SKM-1 treated with dmso at 0.1 percent for 144 hours (cell line): ENCODE measurements around the gene TBC1D5.
"Not testable (repeated sequence)": the region's sequence is repeated elsewhere in the genome, so short reads cannot be mapped to it uniquely, and the experiment has no call there.

ENCODE experiments used
- DNase-seq: peaks from one replicate; lab custom pipeline; 2025; ENCODE audit not compliant: unreplicated experiment; lab: John Stamatoyannopoulos, UW

Gene TBC1D5

DNA sequence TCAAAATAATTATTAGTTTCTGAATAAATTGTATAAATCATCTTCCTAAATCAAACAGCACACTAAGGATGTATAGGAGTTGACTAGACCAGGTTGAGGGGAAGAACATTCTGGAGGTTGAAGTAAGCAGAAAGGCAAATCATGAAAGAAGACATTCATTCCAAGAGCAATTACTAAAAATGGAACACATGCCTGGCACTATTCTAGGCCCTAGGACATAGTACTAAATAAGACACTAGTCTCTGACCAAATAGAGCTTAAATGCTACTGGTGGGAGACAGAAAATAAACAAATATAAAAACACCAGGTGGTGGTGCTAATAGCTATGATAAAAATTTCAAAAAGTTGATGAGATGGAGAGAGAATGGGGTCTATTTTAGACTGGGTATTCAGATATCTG lies 190.1 kb downstream of the TBC1D5 start:
- no peak for DNase-seq

DNA sequence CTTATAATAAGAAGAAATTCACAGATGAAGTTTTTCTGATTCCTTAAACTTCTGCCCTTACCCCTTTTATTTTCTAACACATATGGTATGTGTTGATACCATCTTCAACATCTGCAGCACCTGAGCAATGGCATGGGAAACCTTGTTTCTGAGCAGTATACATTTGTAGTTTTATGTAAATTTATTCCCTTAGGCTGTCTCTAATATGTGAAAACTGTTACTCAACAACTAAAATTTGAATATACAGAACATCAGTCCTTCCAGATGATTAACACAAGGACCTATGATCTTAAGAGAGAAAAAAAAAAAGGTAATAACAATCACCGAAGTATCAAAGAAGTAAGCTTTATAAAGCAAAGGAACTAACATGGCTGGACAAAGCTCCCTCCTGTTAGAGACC lies 190.5 kb downstream of the TBC1D5 start:
- no peak for DNase-seq

- no peak for DNase-seq
These were observed 191.1 kb downstream of the TBC1D5 start for GRCh38 chr3:17551333-17551732.

DNA sequence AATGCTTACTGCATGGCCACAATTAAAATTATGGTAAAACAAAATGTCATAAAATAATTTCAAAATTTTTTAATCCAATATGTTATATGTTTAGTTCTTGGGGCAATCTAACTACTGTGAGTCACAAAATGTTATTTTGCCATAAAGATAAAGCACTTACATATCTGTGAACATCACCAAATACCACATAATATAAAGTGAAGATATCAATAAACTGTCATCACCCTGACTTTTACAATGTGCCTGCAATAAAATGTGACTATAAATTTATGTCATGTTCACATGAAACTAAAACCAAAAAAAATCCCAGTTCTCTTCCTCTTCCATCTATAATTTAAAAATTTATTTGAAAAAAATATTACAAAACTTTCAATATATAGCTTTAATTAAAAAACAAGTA lies 191.8 kb downstream of the TBC1D5 start:
- no peak for DNase-seq

DNA sequence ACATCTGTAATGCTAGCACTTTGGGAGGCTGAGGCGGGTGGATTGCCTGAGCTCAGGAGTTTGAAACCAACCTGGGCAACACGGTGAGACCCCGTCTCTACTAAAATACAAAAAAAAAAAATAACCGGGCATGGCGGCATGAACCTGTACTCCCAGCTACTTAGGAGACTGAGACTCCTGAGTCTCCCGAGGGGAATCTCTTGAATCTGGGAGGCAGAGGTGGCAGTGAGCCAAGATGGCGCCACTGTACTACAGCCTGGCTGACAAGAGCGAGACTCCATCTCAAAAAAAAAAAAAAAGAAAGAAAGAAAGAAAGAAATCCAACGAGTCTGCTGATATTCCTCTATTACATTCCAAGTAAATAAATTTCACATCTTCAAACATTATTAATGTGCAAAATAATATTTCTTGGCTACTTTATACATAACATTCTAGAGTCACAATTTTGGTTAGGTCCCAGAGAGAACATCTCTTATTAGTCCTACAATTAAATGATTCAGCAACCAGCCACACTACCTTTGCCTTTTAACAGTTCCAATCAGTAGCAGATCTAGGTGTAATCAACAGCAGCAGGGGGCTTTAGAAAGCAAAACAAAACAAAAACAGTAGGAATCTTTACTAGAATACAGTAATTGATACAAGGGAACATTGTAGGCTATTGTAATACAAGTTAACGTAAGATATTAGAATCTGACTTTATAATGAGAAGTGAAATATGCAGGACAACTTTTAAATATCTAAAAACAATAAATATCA lies 195.8 kb downstream of the TBC1D5 start:
- no peak for DNase-seq

DNA sequence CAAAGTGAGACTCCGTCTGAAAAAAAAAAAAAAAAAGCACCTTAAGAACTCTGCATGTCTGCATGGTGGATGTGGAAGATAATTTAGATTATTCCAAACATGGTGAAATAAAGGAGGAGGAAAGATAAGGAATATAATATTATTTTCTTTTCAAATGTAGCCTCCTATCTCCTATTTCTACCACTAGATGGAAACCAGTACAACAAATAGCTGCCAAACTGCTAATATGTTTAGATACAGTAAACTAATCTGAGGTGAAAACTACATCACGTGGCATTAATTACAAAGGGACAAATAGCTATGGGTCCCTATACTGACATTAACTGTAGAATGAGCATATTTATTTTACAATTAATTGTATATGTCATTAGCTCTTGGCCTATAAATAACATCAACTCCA lies 197.8 kb downstream of the TBC1D5 start:
- DNase-seq: no peak

DNA sequence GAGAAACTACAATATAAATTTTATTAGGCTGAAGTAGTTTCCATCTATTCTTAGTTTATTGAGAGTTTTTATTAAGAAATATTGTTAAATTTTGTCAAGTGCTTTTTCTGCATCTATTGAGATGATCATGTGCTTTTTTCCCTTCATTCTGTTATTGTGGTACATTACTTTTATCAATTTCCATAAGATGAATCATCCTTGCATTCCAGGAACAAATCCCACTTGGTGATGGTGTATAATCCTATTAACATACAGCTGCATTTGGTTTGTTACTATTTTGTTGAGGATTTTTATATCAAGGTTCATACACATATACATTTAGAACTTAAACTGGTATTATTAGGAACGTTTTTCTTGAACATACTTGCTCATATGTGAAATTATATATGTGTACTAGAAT lies 199.8 kb downstream of the TBC1D5 start:
- no peak for DNase-seq

DNA sequence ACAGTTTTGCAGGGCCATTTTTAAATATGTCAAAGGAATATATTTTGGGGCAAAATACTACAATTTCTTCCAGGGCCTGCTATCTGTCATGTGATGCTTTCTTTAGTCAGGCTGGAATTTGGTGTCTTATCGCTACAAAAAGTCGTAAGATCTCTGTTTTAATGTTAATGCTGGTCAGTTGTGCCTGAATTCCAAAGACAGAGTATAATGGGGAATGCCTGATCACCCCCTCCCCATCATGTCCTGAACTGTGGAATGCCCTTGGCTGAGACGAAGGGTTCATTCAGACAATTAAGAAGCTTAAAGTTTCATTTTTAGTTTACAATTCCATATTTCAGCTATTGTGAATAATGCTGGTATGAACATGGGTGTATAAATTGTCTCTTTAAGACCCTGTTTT lies 203.0 kb downstream of the TBC1D5 start:
- DNase-seq: no peak

DNA sequence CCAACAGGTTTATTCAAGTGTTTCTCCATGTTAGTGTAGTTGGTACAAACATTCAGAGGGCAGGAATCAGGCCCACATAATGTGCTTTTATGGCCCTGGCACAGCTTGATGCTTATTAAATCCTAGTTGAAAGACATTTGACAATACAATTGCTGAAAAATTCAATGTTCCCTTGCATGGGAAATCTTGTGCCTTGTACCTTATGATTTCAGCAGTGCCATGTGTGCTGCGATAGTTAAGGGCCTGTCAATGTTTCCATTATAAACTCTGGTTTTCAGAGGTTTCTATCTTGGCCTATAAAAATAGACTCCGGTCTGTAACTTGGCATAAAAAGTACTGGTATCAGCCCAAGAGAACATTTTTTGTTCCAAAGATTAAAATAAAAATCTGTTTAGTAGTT lies 207.2 kb downstream of the TBC1D5 start:
- DNase-seq: no peak

- DNase-seq: not testable (repeated sequence)
These were observed 210.0 kb downstream of the TBC1D5 start for GRCh38 chr3:17532446-17532845.

GRCh38 chr3:17529677-17530076 lies 212.8 kb downstream of the TBC1D5 start:
- no peak for DNase-seq

DNA sequence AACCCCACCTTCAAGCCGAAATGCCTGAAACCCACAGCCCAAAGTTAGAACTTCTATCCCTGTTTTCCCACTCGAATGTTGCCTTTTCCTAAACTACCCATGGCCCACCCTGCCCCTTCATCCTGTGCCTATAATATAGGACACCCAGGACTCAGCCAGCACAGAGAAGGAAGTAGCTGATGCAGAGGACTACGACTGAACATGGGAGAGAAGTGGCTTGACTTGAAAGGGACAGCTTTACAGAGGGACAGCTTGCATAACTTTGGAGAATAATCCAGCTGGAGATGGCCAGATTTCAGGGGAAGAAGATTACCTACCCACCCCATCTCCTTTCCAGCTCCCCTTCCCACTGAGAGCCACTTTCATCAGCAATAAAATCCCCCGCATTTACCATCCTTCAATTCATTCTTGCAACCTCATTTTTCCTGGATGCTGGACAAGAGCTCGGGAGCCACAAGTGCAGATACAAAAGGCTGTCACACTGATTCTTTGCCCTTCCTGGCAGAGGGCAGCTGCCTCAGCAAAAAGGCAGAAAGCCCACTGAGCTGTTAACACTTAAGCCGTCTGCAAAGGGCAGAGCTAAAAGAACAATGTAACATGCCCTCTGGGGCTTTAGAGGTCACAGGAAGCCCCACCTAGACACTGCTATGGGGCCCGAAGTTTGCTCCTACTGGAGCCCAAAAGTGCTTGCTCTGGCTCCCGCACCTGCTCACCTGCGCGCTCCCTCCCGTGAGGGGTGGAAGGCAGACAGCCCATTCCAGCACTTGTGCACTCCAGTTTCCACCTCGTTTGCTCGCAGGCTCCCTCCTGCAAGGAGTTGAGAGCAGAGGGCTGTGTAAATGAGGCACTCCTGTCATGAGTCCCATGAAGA lies 224.0 kb downstream of the TBC1D5 start:
- no peak for DNase-seq

DNA sequence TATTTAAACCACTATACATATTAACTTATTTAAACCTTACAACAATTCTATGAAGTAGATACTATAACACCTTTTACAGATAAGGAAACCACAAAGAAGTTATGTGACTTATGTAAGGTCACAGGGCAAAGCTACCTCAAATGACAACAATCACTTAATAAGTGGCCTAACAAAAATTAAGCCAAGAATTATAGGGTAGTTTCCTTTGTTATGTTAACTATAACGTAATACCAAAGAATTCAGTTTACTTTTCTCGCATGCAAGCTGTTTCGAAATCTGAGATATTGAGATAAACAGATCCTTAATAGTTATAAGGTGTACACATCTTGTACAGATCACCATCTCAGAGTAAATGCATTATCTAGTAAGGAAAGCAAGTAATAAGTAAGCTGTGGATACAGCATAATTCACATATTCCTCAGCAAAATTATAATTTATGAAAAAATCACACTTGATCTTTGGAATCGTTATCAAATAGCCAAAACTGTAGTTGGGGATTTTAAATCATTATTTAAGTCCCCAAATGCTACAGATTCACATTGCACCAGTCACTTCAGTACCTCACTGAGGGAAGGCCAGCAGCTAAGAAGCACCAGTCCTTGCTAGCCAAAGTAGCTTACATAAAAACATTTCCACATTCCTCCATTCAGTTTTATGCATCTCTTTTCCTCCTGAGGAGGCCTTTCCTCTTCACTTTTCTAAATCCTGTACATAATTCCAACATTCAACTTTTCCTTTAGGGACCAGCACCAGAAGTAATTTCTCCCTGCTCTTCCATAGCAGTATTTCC lies 226.8 kb downstream of the TBC1D5 start:
- no peak for DNase-seq

DNA sequence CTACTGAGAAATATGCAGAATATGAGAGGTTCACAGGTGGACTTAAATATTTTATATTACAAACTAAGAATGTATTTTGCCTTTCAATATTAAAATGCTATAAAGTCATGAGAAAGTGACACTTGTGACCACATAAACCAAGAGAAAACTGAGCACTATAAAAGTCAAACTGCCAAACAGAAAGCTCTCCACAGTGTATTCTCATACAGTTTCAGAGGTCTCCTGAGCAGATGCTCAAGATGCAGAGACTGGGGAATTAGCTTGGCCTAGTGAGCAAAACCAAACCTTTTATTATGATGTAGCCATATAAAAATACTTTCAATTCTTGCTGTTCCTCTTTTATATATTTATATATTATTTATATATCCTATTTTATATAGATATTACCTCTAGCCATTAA lies 227.8 kb downstream of the TBC1D5 start:
- no peak for DNase-seq

DNA sequence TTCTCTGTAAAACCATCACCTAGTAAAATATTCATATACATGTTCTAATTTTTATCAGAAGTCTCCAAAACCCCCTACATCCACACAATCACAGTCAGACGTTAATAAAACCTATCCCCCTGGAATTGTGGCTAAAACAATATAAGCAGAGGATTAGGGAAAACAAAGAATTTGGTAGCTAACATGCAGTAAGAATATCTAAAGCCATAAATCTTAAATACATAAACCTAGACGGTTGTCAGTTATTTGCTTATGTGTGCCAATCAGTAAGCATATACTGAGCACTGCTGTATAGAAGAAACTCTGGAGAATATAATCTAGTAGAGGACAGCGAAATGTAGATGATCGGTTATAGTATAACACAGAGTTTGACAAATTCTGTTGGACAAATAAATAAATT lies 232.2 kb downstream of the TBC1D5 start:
- no peak for DNase-seq

DNA sequence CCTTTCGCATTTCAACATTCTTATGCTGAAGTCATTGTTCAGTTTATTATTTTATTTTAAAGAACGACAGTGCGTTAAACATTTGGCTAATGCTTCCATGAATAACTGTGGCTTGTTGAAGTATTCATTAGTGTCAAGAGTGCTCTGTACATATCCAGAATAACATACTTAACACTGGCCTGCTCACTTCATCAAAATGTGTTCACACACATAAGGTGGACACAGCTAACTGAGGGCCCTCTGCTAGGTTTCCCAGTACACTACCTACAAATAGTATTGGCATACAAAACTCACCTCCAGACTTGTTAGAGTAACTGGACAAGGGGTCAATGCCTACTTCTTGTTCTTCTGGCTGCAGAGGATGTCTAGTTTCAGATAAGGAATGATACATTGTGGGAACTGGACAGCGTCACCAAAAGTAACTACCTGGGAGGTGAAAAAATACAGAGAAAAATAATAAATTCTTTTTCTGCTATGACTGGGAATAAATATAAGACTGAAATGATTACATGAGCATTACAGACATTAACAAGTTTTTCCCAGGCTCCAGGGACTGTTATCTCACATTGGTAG lies 234.2 kb downstream of the TBC1D5 start:
- DNase-seq: no peak

GRCh38 chr3:17507480-17507879 lies 235.0 kb downstream of the TBC1D5 start:
- DNase-seq: no peak

GRCh38 chr3:17505856-17506255 lies 236.6 kb downstream of the TBC1D5 start:
- DNase-seq: no peak

- no peak for DNase-seq
These were observed 240.7 kb downstream of the TBC1D5 start for GRCh38 chr3:17501745-17502144.

DNA sequence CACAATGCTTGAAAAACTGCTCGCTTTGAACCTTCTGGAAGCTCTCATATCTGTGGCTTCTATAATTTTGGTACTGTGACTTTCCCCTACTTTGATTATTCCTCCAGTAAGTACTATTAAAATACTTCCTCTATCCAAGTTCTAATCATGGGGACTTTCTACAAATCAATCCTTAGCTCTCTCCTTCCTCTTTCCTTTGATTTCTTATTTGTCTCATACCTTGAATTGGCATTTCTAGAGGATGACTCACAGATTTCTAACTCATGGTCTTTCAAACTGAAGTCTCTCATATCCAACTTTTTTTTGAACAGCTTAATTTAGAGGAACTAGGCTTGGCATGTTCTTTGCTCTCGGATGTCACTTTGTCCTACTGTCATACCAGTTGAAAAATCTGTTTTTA lies 241.8 kb downstream of the TBC1D5 start:
- no peak for DNase-seq

DNA sequence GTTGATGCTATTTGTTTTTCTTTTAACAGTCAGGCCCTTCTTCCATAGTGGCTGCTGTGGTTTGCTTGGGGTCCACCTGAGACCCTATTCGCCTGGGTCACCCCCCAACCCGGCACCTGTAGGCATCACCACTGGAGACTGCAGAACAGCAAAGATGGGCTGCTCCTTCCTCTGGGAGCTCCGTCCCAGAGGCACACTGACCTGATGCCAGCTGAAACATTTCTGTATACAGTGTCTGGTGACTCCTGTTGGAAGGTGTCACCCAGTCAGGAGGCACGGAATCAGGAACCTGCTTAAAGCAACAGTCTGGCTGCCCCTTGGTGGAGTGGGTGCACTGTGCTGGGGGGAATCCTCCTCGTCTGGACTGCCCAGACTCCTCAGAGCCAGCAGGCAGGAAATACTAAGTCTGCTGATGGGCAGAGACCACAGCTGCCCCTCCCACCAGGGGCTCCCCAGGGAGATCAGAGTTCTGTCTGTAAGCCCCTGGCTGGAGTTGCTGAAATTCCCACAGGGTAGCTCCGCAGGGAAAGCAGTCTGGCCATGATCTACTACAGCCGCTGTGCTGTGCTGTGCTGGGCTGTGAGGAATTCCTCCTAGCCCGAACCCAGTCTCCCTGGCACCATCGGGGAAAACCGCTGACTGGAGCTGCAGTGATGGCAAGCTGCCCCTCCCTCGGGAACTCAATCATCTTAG lies 248.2 kb downstream of the TBC1D5 start:
- DNase-seq: no peak
